ENCODE data around the gene TMEM138. TPM values are rescaled to one million over a fixed set of nuclear protein-coding genes. Genes with fewer than 3 reads are reported as not detected.
A peak's percentile ranks its signal among the peaks of the same experiment; 100 is the strongest.

TMEM138 gene
- total RNA-seq, result 10 to 100 TPM; 38.6 to 47.0 TPM

DNA sequence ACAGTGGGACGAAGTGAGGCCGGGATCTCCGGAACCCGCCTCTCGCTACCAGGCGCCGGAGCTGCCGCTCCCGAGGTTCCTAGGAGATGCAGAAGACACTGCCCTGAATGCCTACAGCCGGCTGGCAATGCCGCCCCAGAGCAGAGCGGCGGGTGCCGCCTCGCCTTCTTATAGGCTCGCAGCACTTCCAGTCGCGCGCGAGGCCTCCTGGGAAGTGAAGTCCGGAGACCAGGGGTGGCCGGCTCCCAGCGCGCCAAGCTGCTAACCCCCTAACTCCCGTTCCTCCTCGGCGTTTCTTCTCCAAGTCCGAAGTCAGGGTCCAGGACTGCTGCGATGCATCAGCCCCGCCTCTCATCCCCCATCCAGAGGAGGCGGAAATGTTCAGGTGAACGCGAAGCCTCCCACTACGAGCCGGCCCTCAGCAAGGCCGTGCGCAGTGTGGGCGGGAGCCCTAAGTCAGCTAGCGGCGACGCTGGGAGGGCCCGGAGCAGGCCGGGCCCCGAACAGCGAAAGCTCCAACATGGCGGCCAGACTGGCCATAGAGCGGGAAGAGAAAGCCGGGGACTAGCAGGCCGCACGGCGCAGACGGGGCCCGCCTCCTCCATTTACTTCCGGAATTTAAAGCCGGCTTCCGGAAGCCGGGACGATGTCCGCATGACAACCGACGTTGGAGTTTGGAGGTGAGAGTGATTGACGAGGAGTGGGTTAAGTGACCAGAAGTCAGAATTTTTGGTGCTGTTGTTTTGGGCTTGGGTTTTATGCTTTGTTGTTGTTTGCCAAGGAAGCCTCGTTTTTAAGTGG, at the start of gene TMEM138, which contains the start of gene CYB561A3:
TMEM138 (plus strand) TSS at position 634 of the 801 bp plus-strand sequence. CDS start 2,017 bp downstream, outside the sequence.
CYB561A3 (minus strand) TSS at position 142 of the 801 bp plus-strand sequence. CDS start 5,169 bp downstream, outside the sequence.
- POLR2A ChIA-PET, result interaction anchor here (0.8 to 6.5 kb wide), 23 partner anchors 8 to 447 kb away, joined by 3 to 59 read pairs (median 6); partner anchors contain the start of genes CPSF7, DDB1, SDHAF2 and TKFC
- intact Hi-C loops (cut with micrococcal nuclease), result loop anchor here (2.0 kb wide), 1 partner anchor 29 kb away; the partner anchor contains the start of genes DDB1 and TKFC

DNA sequence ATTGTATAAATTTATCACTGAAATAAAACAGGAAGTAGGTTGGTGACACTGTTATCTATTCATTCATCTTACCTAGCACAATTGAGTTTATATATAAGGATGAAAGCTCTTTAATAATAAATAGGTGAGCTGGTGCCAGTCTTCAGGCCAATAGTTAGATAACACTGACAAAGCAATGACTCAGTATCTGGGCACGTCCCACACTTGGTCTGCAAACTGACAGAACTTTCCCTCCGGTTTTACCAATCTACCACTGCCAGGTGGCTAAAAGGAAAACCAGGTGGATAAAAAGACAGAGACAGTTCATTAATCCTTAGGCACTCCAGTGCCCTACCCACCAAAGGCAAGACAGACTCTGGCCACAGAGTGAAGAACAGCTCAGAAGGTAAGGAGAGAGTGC, 46.9 kb upstream of the TMEM138 start:
- H3K27ac Mint-ChIP-seq, result no peak overlapping the region
- no peak for ATAC-seq
- peaks cover 32% of the 10 kb centered on the region for H3K36me3 Mint-ChIP-seq (ENCODE audit: low read depth)
- ChIA-PET POLR2A (interaction anchor here (0.6 to 1.7 kb wide), 2 partner anchors 11 to 445 kb away, joined by 3 to 4 read pairs; no protein-coding TSS in a partner anchor), CTCF (interaction anchor here (1.2 kb wide), 1 partner anchor 71 kb away, joined by 4 read pairs; no protein-coding TSS in a partner anchor)
- TF ChIP-seq, protein P1, sequence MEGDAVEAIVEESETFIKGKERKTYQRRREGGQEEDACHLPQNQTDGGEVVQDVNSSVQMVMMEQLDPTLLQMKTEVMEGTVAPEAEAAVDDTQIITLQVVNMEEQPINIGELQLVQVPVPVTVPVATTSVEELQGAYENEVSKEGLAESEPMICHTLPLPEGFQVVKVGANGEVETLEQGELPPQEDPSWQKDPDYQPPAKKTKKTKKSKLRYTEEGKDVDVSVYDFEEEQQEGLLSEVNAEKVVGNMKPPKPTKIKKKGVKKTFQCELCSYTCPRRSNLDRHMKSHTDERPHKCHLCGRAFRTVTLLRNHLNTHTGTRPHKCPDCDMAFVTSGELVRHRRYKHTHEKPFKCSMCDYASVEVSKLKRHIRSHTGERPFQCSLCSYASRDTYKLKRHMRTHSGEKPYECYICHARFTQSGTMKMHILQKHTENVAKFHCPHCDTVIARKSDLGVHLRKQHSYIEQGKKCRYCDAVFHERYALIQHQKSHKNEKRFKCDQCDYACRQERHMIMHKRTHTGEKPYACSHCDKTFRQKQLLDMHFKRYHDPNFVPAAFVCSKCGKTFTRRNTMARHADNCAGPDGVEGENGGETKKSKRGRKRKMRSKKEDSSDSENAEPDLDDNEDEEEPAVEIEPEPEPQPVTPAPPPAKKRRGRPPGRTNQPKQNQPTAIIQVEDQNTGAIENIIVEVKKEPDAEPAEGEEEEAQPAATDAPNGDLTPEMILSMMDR (IDR thresholded peaks at IDR 0.05), result no peak
- H3K4me1 Mint-ChIP-seq (ENCODE audit: low read depth), result no peaks in the 10 kb centered on the region
- intact Hi-C loops (cut with micrococcal nuclease), result no loop called here
- DNase-seq, result no peak
- H3K27me3 Mint-ChIP-seq, result no peaks in the 10 kb centered on the region
- H3K4me3 Mint-ChIP-seq, result no peak overlapping the region
- no peaks in the 10 kb centered on the region for H3K9me3 Mint-ChIP-seq

More for the DNA sequence above, at the start of gene TMEM138, which contains the start of gene CYB561A3:
- DNase-seq (peak; percentile 96), ATAC-seq (peak; percentile 96)
- Mint-ChIP-seq H3K4me1 (ENCODE audit: low read depth) (peaks cover 35% of the 10 kb centered on the region), H3K4me3 (peak within 1 kb of the TSS; percentile 99), H3K27ac (peak within 1 kb of the TSS; percentile 99), H3K36me3 (ENCODE audit: low read depth) (peaks cover 18% of the 10 kb centered on the region), H3K9me3 (no peaks in the 10 kb centered on the region), H3K27me3 (no peaks in the 10 kb centered on the region)
- TF ChIP-seq, protein P1 (IDR thresholded peaks at IDR 0.05), result no peak
- CTCF ChIA-PET, result interaction anchor here (1.0 to 16.8 kb wide), 9 partner anchors 9 to 84 kb away, joined by 4 to 181 read pairs (median 8); partner anchors contain the start of genes DDB1, TKFC and TMEM216

DNA sequence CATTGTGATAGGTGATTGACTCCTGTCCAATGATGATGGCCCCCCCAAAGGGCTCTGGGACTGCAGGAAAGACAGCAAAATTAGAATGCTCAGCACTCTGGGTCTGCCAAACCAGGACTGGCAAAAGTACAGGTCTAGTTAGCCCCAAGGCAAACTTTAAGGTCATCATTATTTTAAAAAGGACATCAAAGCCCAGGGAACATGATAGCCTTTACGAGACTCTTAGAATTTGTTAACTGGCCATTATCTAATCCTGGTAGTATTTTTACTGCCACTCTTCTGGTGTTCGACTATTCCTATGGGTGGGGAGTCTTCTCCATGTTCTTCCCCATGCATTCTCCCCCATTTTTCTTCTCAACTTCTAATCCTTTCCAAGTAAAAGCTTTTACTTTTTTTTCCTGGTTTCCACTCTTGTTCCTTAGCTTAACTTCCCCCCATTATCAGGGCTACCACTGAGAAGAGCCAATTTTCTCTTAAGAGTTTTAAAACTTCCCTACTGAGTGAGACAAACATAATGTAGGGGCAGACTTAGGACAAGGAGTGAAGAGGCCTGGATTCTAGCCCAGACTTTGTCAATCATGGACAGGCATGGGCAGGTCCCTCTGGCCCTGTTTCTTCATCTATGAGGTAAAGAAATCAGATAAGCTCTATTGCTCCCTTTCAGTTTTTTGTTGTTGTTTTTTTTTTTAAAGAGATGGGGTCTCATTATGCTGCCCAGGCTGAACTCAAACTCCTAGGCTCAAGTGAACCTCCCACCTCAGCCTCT, 36.3 kb upstream of the TMEM138 start:
- ATAC-seq, result no peak

DNA sequence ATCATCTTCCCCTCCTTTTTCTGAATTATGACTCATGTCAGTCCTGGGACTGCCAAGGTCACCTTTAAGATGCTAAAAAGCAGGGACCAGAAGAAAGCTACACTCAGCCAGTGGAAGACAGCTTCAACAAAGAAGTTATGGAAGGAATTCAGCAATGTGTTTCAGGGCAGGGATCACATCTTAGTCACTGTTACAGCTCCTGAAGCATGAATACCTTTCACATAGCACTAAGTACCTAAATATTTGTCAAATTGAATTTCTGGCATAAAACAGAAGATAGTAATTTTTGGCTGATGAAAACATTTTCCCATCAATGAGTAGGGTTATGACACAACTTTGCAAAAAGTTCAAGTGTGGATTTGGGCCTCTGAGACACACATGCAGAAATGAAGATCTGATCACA, 34.5 kb upstream of the TMEM138 start:
- TF ChIP-seq, protein P1 (IDR thresholded peaks at IDR 0.05), result no peak
- Mint-ChIP-seq H3K4me1 (ENCODE audit: low read depth) (peaks cover 46% of the 10 kb centered on the region), H3K36me3 (ENCODE audit: low read depth) (peaks cover 68% of the 10 kb centered on the region), H3K4me3 (no peak overlapping the region), H3K27ac (peak overlapping the region; percentile 22), H3K27me3 (no peaks in the 10 kb centered on the region), H3K9me3 (no peaks in the 10 kb centered on the region)
- no peak for ATAC-seq
- intact Hi-C loops (cut with micrococcal nuclease), result no loop called here
- POLR2A ChIA-PET, result interaction anchor here (0.6 to 6.2 kb wide), 4 partner anchors 11 to 170 kb away, joined by 3 to 26 read pairs (median 3); partner anchors contain the start of gene VWCE
- DNase-seq, result no peak
- CTCF ChIA-PET, result interaction anchor here (0.6 to 4.4 kb wide), 6 partner anchors 8 to 428 kb away, joined by 3 to 28 read pairs (median 3); no protein-coding TSS in a partner anchor

More for the DNA sequence above, 36.3 kb upstream of the TMEM138 start:
- H3K27me3 Mint-ChIP-seq, result no peaks in the 10 kb centered on the region
- H3K36me3 Mint-ChIP-seq (ENCODE audit: low read depth), result peaks cover 62% of the 10 kb centered on the region
- intact Hi-C loops (cut with micrococcal nuclease), result no loop called here
- TF ChIP-seq, protein P1 (IDR thresholded peaks at IDR 0.05), result no peak
- H3K27ac Mint-ChIP-seq, result no peak overlapping the region
- no peaks in the 10 kb centered on the region for H3K9me3 Mint-ChIP-seq
- no peak for DNase-seq
- ChIA-PET CTCF (interaction anchor here (0.7 to 1.6 kb wide), 2 partner anchors 10 to 60 kb away, joined by 4 to 5 read pairs; no protein-coding TSS in a partner anchor), POLR2A (interaction anchor here (0.9 to 6.2 kb wide), 4 partner anchors 10 to 92 kb away, joined by 3 to 26 read pairs (median 4); partner anchors contain the start of gene VWCE)
- H3K4me1 Mint-ChIP-seq (ENCODE audit: low read depth), result peaks cover 29% of the 10 kb centered on the region
- H3K4me3 Mint-ChIP-seq, result no peak overlapping the region
